HEK293 (cell line): ENCODE measurements around the gene CHST9.
A peak's percentile ranks its signal among the peaks of the same experiment; 100 is the strongest.

Experiments used
- CTCF ChIA-PET: fragments of 350-600 bp; formaldehyde crosslinking; extraction: SDS; loops from one replicate; lab custom pipeline; 2021; ENCODE audit warnings: antibody characterized with exemption; lab: Yijun Ruan, JAX
- POLR2A ChIA-PET: fragments of 300-600 bp; formaldehyde crosslinking; extraction: SDS; loops from one replicate; lab custom pipeline; 2020; ENCODE audit warnings: antibody characterized with exemption, inconsistent platforms; lab: Yijun Ruan, JAX
- H3K27ac ChIP-seq: fragments of 200-500 bp; sonication (Bioruptor generic); 2 replicates; pipeline ENCODE4 v1.5.1; 2014; ENCODE audit warnings: low read depth, low read length, control low read depth, inconsistent platforms; ENCODE audit errors: extremely low read depth
- H3K36me3 ChIP-seq, 2 experiments: fragments of 200-500 bp in 1 of 2; sonication (Bioruptor generic) in 1 of 2; 1 replicate in 1 of 2; 2 replicates in 1 of 2; pipeline ENCODE4 v1.5.1; 2014 to 2017; ENCODE audit warnings: inconsistent platforms in 2 of 2, low read length in 2 of 2; ENCODE audit not compliant: control insufficient read depth in 2 of 2, insufficient read depth in 1 of 2
- H3K4me1 ChIP-seq: fragments of 200-500 bp; sonication (Bioruptor generic); 2 replicates; pipeline ENCODE4 v1.5.1; 2014; ENCODE audit warnings: mild to moderate bottlenecking, low read length, inconsistent platforms; ENCODE audit not compliant: control insufficient read depth, insufficient read depth
- H3K4me3 ChIP-seq: 2 replicates; pipeline ENCODE4 v1.5.1; 2011; ENCODE audit warnings: low read depth, mild to moderate bottlenecking, control low read depth, low read length, moderate library complexity
- H3K9me3 ChIP-seq: fragments of 200-500 bp; sonication (Bioruptor generic); 2 replicates; pipeline ENCODE4 v1.5.1; 2014; ENCODE audit warnings: low read depth, low read length, inconsistent platforms; ENCODE audit not compliant: control insufficient read depth, insufficient read depth
- KLF17 ChIP-seq: fragments of 450-650 bp; formaldehyde crosslinking; IDR thresholded peaks from 2 replicates; pipeline ENCODE4 v1.5.1; 2016; ENCODE audit warnings: missing biosample characterization, missing genetic modification characterization
- KLF7 ChIP-seq: fragments of 450-650 bp; formaldehyde crosslinking; IDR thresholded peaks from 2 replicates; pipeline ENCODE4 v1.5.1; 2016; ENCODE audit warnings: missing biosample characterization, missing genetic modification characterization, borderline replicate concordance
- OSR2 ChIP-seq: fragments of 450-650 bp; formaldehyde crosslinking; IDR thresholded peaks from 2 replicates; pipeline ENCODE4 v1.5.1; 2016; ENCODE audit warnings: missing biosample characterization, missing genetic modification characterization
- PRDM10 ChIP-seq: fragments of 450-650 bp; formaldehyde crosslinking; IDR thresholded peaks from 2 replicates; pipeline ENCODE4 v1.5.1; 2016; ENCODE audit warnings: missing biosample characterization, missing genetic modification characterization
- REST ChIP-seq: fragments of 450-650 bp; formaldehyde crosslinking; IDR thresholded peaks from 2 replicates; pipeline ENCODE4 v1.5.1; 2016; ENCODE audit warnings: missing biosample characterization, missing genetic modification characterization
- SP3 ChIP-seq: fragments of 450-650 bp; formaldehyde crosslinking; IDR thresholded peaks from 2 replicates; pipeline ENCODE4 v1.5.1; 2016; ENCODE audit warnings: missing biosample characterization, missing genetic modification characterization
- SP7 ChIP-seq: fragments of 450-650 bp; formaldehyde crosslinking; IDR thresholded peaks from 2 replicates; pipeline ENCODE4 v1.5.1; 2016; ENCODE audit warnings: missing biosample characterization, missing genetic modification characterization
- WT1 ChIP-seq: fragments of 450-650 bp; formaldehyde crosslinking; IDR thresholded peaks from 2 replicates; pipeline ENCODE4 v1.5.1; 2016; ENCODE audit warnings: missing biosample characterization, missing genetic modification characterization
- ZBTB11 ChIP-seq: fragments of 450-650 bp; formaldehyde crosslinking; conservative IDR thresholded peaks from 2 replicates; pipeline ENCODE4 v1.5.1; 2016; ENCODE audit warnings: low read depth, missing biosample characterization, missing genetic modification characterization
- ZBTB48 ChIP-seq: fragments of 450-650 bp; formaldehyde crosslinking; IDR thresholded peaks from 2 replicates; pipeline ENCODE4 v1.5.1; 2016; ENCODE audit warnings: missing biosample characterization, missing genetic modification characterization
- ZNF121 ChIP-seq: fragments of 450-650 bp; formaldehyde crosslinking; IDR thresholded peaks from 2 replicates; pipeline ENCODE4 v1.5.1; 2016; ENCODE audit warnings: missing biosample characterization, missing genetic modification characterization
- ZNF16 ChIP-seq: fragments of 450-650 bp; formaldehyde crosslinking; IDR thresholded peaks from 2 replicates; pipeline ENCODE4 v1.5.1; 2016; ENCODE audit warnings: low read depth, missing biosample characterization, missing genetic modification characterization
- ZNF335 ChIP-seq: fragments of 450-650 bp; formaldehyde crosslinking; conservative IDR thresholded peaks from 2 replicates; pipeline ENCODE4 v1.5.1; 2016; ENCODE audit warnings: missing biosample characterization, missing genetic modification characterization
- ZNF423 ChIP-seq: fragments of 450-650 bp; formaldehyde crosslinking; IDR thresholded peaks from 2 replicates; pipeline ENCODE4 v1.5.1; 2016; ENCODE audit warnings: missing biosample characterization, missing genetic modification characterization
- ZNF433 ChIP-seq: fragments of 450-650 bp; formaldehyde crosslinking; IDR thresholded peaks from 2 replicates; pipeline ENCODE4 v1.5.1; 2016; ENCODE audit warnings: missing biosample characterization, missing genetic modification characterization, low read depth
- ZNF48 ChIP-seq: fragments of 450-650 bp; formaldehyde crosslinking; IDR thresholded peaks from 2 replicates; pipeline ENCODE4 v1.5.1; 2016; ENCODE audit warnings: missing biosample characterization, missing genetic modification characterization
- ZNF501 ChIP-seq: fragments of 450-650 bp; formaldehyde crosslinking; IDR thresholded peaks from 2 replicates; pipeline ENCODE4 v1.5.1; 2016; ENCODE audit warnings: missing biosample characterization, missing genetic modification characterization
- ZNF529 ChIP-seq: fragments of 450-650 bp; formaldehyde crosslinking; IDR thresholded peaks from 2 replicates; pipeline ENCODE4 v1.5.1; 2017; ENCODE audit warnings: missing genetic modification characterization, missing biosample characterization; ENCODE audit not compliant: insufficient replicate concordance
- ZNF560 ChIP-seq: fragments of 450-650 bp; formaldehyde crosslinking; IDR thresholded peaks from 2 replicates; pipeline ENCODE4 v1.5.1; 2017; ENCODE audit warnings: missing biosample characterization, missing genetic modification characterization, borderline replicate concordance
- ZNF692 ChIP-seq: fragments of 450-650 bp; formaldehyde crosslinking; IDR thresholded peaks from 2 replicates; pipeline ENCODE4 v1.5.1; 2016; ENCODE audit warnings: missing biosample characterization, missing genetic modification characterization
- ZSCAN30 ChIP-seq: fragments of 450-650 bp; IDR thresholded peaks from 2 replicates; pipeline ENCODE4 v1.5.1; 2018; ENCODE audit warnings: missing biosample characterization, mild to moderate bottlenecking, missing genetic modification characterization, moderate library complexity

CHST9 gene

GRCh38 chr18:26863122-26863879, 321.8 kb downstream of the CHST9 start:
- ChIA-PET POLR2A (interaction anchor here (0.7 kb wide), 1 partner anchor 626 kb away, joined by 4 read pairs; no protein-coding TSS in a partner anchor), CTCF (interaction anchor here (0.6 kb wide), 1 partner anchor 136 kb away, joined by 4 read pairs; no protein-coding TSS in a partner anchor)
- no peaks in the 10 kb centered on the region for H3K4me1 ChIP-seq
- H3K4me3 ChIP-seq, result peak overlapping the region; percentile 32
- H3K36me3 ChIP-seq, result no peaks in the 10 kb centered on the region
- no peaks in the 10 kb centered on the region for H3K9me3 ChIP-seq
- no peak overlapping the region; the same call in 1 of the 2 replicates for H3K27ac ChIP-seq
- no peak for TF ChIP-seq ZNF16 (tag by site-specific recombination)
- TF ChIP-seq ZNF529, result no peak
- TF ChIP-seq ZNF692 (tag by site-specific recombination), result peak; percentile 69
- TF ChIP-seq KLF7, result 0 out of 2 replicates have a peak, but pooled peaks have one; percentile 7
- peak; percentile 76 for TF ChIP-seq ZNF423
- TF ChIP-seq ZSCAN30, result peak; percentile 91
- peak; percentile 86 for TF ChIP-seq ZBTB48 (tag by site-specific recombination)
- 0 out of 2 replicates have a peak, but pooled peaks have one; percentile 33 for TF ChIP-seq OSR2
- peak; percentile 49; the same call in 1 of the 2 replicates for TF ChIP-seq WT1 (tag by site-specific recombination)
- TF ChIP-seq ZNF48 (tag by site-specific recombination), result no peak
- peak; percentile 34; the same call in 1 of the 2 replicates for TF ChIP-seq ZBTB11 (tag by site-specific recombination)
- no peak for TF ChIP-seq ZNF121
- peak; percentile 80 for TF ChIP-seq REST (tag by site-specific recombination)
- TF ChIP-seq KLF17 (tag by site-specific recombination), result 0 out of 2 replicates have a peak, but pooled peaks have one; percentile 37
- TF ChIP-seq ZNF335 (tag by site-specific recombination), result peak; percentile 37; the same call in 1 of the 2 replicates
- TF ChIP-seq SP3 (tag by site-specific recombination), result peak; percentile 64
- TF ChIP-seq PRDM10 (tag by site-specific recombination), result 0 out of 2 replicates have a peak, but pooled peaks have one; percentile 21
- TF ChIP-seq ZNF501 (tag by site-specific recombination), result no peak; the same call in 1 of the 2 replicates
- TF ChIP-seq SP7, result peak; percentile 45; the same call in 1 of the 2 replicates
- TF ChIP-seq ZNF560 (tag by site-specific recombination), result no peak
- TF ChIP-seq ZNF433 (tag by site-specific recombination), result no peak
